Measurements from ENCODE around the gene EPB41. TPM values are rescaled to one million over a fixed set of nuclear protein-coding genes. Genes with fewer than 3 reads are reported as not detected.

EPB41 gene
- polyA plus RNA-seq, 2 of the 4 experiments (the other 2 are of a cell fraction): 4.9 to 12.8 TPM

DNA sequence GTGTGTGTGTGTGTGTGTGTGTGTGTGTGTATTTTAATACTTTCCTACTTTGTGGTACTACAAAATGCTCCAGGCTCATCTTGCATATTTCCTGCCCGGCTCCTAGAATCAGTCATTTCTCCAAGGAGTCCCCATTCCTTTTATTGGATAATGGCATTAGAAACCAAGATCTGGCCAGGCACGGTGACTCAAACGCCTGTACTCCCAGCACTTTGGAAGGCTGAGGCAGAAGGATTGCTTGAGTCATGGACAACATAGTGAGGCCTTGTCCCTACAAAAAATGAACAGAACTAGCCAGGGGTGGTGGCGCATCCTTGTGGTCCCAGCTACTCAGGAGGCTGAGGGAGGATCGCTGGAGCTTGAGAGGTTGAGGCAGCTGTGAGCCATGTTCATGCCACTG, 20.3 kb downstream of the EPB41 start:
- Histone ChIP-seq H3K4me1 (no peaks in the 10 kb centered on the region), H3K27ac (no peak overlapping the region), H3K9me3 (no peaks in the 10 kb centered on the region), H3K4me2 (no peak overlapping the region), H3K4me3 (no peak overlapping the region)
- DNase-seq (ENCODE audit: low read depth in 1 of 2, low spot score in 1 of 2): no peak
- CTCF ChIA-PET: no interaction called here
- POLR2A ChIA-PET: no interaction called here
- ATAC-seq: no peak
- FAIRE-seq: no peak
- TF ChIP-seq MAZ (IDR thresholded peaks at IDR 0.05; ENCODE audit: borderline replicate concordance, low read depth, low read length) (no peak), RAD21 (conservative IDR thresholded peaks at IDR 0.05 in 1 of 2, IDR thresholded peaks at IDR 0.05 in 1 of 2) (no peak)
- TF ChIP-seq, protein P1, sequence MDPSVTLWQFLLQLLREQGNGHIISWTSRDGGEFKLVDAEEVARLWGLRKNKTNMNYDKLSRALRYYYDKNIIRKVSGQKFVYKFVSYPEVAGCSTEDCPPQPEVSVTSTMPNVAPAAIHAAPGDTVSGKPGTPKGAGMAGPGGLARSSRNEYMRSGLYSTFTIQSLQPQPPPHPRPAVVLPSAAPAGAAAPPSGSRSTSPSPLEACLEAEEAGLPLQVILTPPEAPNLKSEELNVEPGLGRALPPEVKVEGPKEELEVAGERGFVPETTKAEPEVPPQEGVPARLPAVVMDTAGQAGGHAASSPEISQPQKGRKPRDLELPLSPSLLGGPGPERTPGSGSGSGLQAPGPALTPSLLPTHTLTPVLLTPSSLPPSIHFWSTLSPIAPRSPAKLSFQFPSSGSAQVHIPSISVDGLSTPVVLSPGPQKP (IDR thresholded peaks at IDR 0.05; ENCODE audit: low read depth, low read length): no peak
- TF ChIP-seq, protein P2, sequence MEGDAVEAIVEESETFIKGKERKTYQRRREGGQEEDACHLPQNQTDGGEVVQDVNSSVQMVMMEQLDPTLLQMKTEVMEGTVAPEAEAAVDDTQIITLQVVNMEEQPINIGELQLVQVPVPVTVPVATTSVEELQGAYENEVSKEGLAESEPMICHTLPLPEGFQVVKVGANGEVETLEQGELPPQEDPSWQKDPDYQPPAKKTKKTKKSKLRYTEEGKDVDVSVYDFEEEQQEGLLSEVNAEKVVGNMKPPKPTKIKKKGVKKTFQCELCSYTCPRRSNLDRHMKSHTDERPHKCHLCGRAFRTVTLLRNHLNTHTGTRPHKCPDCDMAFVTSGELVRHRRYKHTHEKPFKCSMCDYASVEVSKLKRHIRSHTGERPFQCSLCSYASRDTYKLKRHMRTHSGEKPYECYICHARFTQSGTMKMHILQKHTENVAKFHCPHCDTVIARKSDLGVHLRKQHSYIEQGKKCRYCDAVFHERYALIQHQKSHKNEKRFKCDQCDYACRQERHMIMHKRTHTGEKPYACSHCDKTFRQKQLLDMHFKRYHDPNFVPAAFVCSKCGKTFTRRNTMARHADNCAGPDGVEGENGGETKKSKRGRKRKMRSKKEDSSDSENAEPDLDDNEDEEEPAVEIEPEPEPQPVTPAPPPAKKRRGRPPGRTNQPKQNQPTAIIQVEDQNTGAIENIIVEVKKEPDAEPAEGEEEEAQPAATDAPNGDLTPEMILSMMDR (IDR thresholded peaks at IDR 0.05): no peak
- 96% methylated on average over 4 of the region's 5 CpGs for WGBS (ENCODE audit: missing lambda C conversion rate)

- POLR2A ChIA-PET: no interaction called here
- CTCF ChIA-PET: no interaction called here
- Histone ChIP-seq H3K27ac (no peak overlapping the region), H3K4me3 (no peak overlapping the region), H3K4me1 (no peaks in the 10 kb centered on the region), H3K4me2 (no peak overlapping the region), H3K9me3 (no peaks in the 10 kb centered on the region)
- ATAC-seq (no peak), DNase-seq (ENCODE audit: low read depth in 1 of 2, low spot score in 1 of 2) (no peak), FAIRE-seq (no peak)
- WGBS (ENCODE audit: missing lambda C conversion rate): 74% methylated on average over 5 of the region's 5 CpGs
- TF ChIP-seq, protein P3, sequence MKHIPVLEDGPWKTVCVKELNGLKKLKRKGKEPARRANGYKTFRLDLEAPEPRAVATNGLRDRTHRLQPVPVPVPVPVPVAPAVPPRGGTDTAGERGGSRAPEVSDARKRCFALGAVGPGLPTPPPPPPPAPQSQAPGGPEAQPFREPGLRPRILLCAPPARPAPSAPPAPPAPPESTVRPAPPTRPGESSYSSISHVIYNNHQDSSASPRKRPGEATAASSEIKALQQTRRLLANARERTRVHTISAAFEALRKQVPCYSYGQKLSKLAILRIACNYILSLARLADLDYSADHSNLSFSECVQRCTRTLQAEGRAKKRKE (CRISPR knock-in tag; IDR thresholded peaks at IDR 0.05; ENCODE audit: low read depth): no peak
- no peak for TF ChIP-seq KDM5A (IDR thresholded peaks at IDR 0.05)
- TF ChIP-seq ZFP36 (IDR thresholded peaks at IDR 0.05; ENCODE audit: borderline replicate concordance, partially characterized antibody): no peak
- no peak for TF ChIP-seq EHF (CRISPR knock-in tag; IDR thresholded peaks at IDR 0.05)
- no peak for TF ChIP-seq ESRRA (IDR thresholded peaks at IDR 0.05; ENCODE audit: borderline replicate concordance, low read length)
- TF ChIP-seq JUNB (IDR thresholded peaks at IDR 0.05): no peak
- TF ChIP-seq REST (IDR thresholded peaks at IDR 0.05): no peak
- no peak for TF ChIP-seq RARB (CRISPR knock-in tag; IDR thresholded peaks at IDR 0.05)
- TF ChIP-seq, protein P4, sequence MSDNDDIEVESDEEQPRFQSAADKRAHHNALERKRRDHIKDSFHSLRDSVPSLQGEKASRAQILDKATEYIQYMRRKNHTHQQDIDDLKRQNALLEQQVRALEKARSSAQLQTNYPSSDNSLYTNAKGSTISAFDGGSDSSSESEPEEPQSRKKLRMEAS (IDR thresholded peaks at IDR 0.05): no peak
- TF ChIP-seq CEBPB (IDR thresholded peaks at IDR 0.05): no peak
- no peak for TF ChIP-seq POLR2AphosphoS2 (conservative IDR thresholded peaks at IDR 0.05; ENCODE audit: low read length)
- TF ChIP-seq, protein P2 (IDR thresholded peaks at IDR 0.05): no peak
- no peak for TF ChIP-seq BCL3 (IDR thresholded peaks at IDR 0.05)
- TF ChIP-seq TFCP2L1 (CRISPR knock-in tag; IDR thresholded peaks at IDR 0.05): no peak
- TF ChIP-seq CBX2 (IDR thresholded peaks at IDR 0.05; ENCODE audit: borderline replicate concordance, low read depth): no peak
- TF ChIP-seq MAFK (IDR thresholded peaks at IDR 0.05; ENCODE audit: partially characterized antibody): no peak
- TF ChIP-seq NPAS2 (CRISPR knock-in tag; IDR thresholded peaks at IDR 0.05; ENCODE audit: borderline replicate concordance): no peak
These were observed 20.9 kb downstream of the EPB41 start for GRCh38 chr1:28935293-28935692.

All from A549 (cell line).